ENCODE results near the gene GNG12. TPM values are rescaled to one million over a fixed set of nuclear protein-coding genes. Genes with fewer than 3 reads are reported as not detected.

The GNG12 gene
- total and polyA plus RNA-seq, 8 donors: 7.3 to 39.8 (median 21.1) TPM

GRCh38 chr1:67721650-67722291, 111.5 kb downstream of the GNG12 start:
- H3K4me1 ChIP-seq: peaks cover 0 to 27% (median 8%) of the 10 kb centered on the region in 3 donors
- H3K27me3 ChIP-seq: no peaks in the 10 kb centered on the region
- FAIRE-seq (no peak), ATAC-seq (no peak), DNase-seq (no peak)
- TF ChIP-seq, protein P1, sequence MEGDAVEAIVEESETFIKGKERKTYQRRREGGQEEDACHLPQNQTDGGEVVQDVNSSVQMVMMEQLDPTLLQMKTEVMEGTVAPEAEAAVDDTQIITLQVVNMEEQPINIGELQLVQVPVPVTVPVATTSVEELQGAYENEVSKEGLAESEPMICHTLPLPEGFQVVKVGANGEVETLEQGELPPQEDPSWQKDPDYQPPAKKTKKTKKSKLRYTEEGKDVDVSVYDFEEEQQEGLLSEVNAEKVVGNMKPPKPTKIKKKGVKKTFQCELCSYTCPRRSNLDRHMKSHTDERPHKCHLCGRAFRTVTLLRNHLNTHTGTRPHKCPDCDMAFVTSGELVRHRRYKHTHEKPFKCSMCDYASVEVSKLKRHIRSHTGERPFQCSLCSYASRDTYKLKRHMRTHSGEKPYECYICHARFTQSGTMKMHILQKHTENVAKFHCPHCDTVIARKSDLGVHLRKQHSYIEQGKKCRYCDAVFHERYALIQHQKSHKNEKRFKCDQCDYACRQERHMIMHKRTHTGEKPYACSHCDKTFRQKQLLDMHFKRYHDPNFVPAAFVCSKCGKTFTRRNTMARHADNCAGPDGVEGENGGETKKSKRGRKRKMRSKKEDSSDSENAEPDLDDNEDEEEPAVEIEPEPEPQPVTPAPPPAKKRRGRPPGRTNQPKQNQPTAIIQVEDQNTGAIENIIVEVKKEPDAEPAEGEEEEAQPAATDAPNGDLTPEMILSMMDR (IDR thresholded peaks at IDR 0.05): no peak
- H3K4me3 ChIP-seq: no peak overlapping the region
- 84 to 88% methylated on average over 2 of the region's 2 CpGs for whole genome bisulfite sequencing, 2 donors
- H3K36me3 ChIP-seq: no peaks in the 10 kb centered on the region
- no peaks in the 10 kb centered on the region for H3K9me3 ChIP-seq
- intact Hi-C loops (cut with DNase I): no loop called here
- H3K27ac ChIP-seq: no peak overlapping the region

- FAIRE-seq (no peak), DNase-seq (no peak), ATAC-seq (no peak)
- Histone ChIP-seq H3K27me3 (no peaks in the 10 kb centered on the region), H3K4me1 (peaks cover 0 to 27% (median 8%) of the 10 kb centered on the region in 3 donors), H3K36me3 (no peaks in the 10 kb centered on the region), H3K4me3 (no peak overlapping the region), H3K27ac (no peak overlapping the region), H3K9me3 (no peaks in the 10 kb centered on the region)
- TF ChIP-seq, protein P1 (IDR thresholded peaks at IDR 0.05): no peak
- 95 to 98% methylated on average over 4 of the region's 4 CpGs for WGBS, 2 donors
- intact Hi-C loops (cut with DNase I): no loop called here
Measured at GRCh38 chr1:67721112-67721511, 112.2 kb downstream of the GNG12 start.

DNA sequence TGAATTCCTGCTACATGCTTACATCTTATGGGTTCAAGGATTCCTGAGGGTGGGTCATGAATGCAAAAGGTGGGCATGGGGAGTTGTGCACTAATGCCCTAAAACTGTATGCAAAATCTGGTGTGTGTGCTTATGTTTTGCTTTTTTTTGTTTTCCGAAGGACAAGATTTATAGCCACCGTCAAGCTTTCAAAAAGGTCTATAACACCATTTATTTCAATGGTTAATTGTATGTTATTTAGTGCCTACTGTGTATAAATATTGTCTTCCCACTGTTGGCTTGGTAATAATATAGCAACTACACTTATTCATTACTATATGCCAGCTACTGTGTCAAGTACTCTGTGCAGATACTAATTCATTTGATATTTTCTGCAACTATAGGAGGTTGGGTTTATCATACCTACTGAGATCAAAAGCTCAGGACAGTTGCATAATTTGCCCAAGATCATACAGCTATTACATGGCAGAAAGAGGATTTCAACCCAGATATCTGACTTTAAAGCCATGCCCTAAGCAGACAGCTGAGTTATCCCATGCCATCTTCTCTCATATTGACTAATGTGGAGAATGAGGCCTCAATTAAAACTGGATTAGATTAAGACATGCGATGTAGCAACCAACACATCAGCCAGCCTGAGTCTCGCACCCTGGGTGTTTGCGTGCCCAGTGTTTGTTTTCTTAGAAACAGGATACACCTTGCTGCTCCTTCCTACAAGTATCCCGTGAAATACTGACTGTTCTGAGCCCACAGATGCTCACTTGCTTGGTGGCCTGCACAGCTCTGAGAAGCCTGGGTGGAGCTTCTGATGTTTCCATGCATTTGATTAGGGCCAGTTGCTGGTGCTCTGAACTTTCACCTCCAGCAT, 113.7 kb downstream of the GNG12 start:
- FAIRE-seq (no peak), ATAC-seq (no peak), DNase-seq (no peak)
- Histone ChIP-seq H3K27ac (no peak overlapping the region), H3K4me1 (peaks cover 0 to 17% (median 0%) of the 10 kb centered on the region in 3 donors), H3K27me3 (no peaks in the 10 kb centered on the region), H3K36me3 (no peaks in the 10 kb centered on the region), H3K9me3 (no peaks in the 10 kb centered on the region), H3K4me3 (no peak overlapping the region)
- TF ChIP-seq, protein P1 (IDR thresholded peaks at IDR 0.05): no peak
- 88 to 89% methylated on average over 6 of the region's 6 CpGs for WGBS, 2 donors
- intact Hi-C loops (cut with DNase I): no loop called here

- H3K4me3 ChIP-seq: no peak overlapping the region
- intact Hi-C loops (cut with DNase I): no loop called here
- WGBS, 2 donors: 89 to 94% methylated on average over 4 of the region's 4 CpGs
- DNase-seq (no peak), FAIRE-seq (no peak), ATAC-seq (no peak)
- TF ChIP-seq, protein P1 (IDR thresholded peaks at IDR 0.05): no peak
- H3K27me3 ChIP-seq: no peaks in the 10 kb centered on the region
- H3K27ac ChIP-seq: no peak overlapping the region
- H3K9me3 ChIP-seq: no peaks in the 10 kb centered on the region
- H3K36me3 ChIP-seq: no peaks in the 10 kb centered on the region
- peaks cover 0 to 17% (median 8%) of the 10 kb centered on the region in 3 donors for H3K4me1 ChIP-seq
Measured at GRCh38 chr1:67717876-67718275, 115.4 kb downstream of the GNG12 start.

Data from pancreas (tissue), 10 donors.